Choroid plexus epithelial cell (primary cell): ENCODE results near the gene CTF1.

Experiments
- DNase-seq: peaks from one replicate; pipeline ENCODE4 v3.0.0-alpha.2; 2010; ENCODE audit warnings: low read depth
- H3K4me3 ChIP-seq: 2 replicates; pipeline ENCODE4 v1.5.1; 2011; ENCODE audit warnings: low read depth, mild to moderate bottlenecking, control low read depth, low read length, moderate library complexity
- TF ChIP-seq, protein P1 (sequence below): conservative IDR thresholded peaks from 2 replicates; pipeline ENCODE4 v1.5.1; 2011; ENCODE audit warnings: low read depth, mild to moderate bottlenecking, control low read depth, inconsistent platforms, low read length, moderate library complexity

CTF1 gene

GRCh38 chr16:30895627-30896260, 670 bp upstream of the CTF1 start:
- DNase-seq: no peak
- peak overlapping the region; percentile 68 for H3K4me3 ChIP-seq

GRCh38 chr16:30896889-30897733, 697 bp downstream of the CTF1 start:
- peak; percentile 94 for DNase-seq
- TF ChIP-seq, protein P1, sequence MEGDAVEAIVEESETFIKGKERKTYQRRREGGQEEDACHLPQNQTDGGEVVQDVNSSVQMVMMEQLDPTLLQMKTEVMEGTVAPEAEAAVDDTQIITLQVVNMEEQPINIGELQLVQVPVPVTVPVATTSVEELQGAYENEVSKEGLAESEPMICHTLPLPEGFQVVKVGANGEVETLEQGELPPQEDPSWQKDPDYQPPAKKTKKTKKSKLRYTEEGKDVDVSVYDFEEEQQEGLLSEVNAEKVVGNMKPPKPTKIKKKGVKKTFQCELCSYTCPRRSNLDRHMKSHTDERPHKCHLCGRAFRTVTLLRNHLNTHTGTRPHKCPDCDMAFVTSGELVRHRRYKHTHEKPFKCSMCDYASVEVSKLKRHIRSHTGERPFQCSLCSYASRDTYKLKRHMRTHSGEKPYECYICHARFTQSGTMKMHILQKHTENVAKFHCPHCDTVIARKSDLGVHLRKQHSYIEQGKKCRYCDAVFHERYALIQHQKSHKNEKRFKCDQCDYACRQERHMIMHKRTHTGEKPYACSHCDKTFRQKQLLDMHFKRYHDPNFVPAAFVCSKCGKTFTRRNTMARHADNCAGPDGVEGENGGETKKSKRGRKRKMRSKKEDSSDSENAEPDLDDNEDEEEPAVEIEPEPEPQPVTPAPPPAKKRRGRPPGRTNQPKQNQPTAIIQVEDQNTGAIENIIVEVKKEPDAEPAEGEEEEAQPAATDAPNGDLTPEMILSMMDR: no peak
- peak overlapping the region; percentile 68 for H3K4me3 ChIP-seq

More at GRCh38 chr16:30895627-30896260, 670 bp upstream of the CTF1 start:
- TF ChIP-seq, protein P1: no peak

DNA sequence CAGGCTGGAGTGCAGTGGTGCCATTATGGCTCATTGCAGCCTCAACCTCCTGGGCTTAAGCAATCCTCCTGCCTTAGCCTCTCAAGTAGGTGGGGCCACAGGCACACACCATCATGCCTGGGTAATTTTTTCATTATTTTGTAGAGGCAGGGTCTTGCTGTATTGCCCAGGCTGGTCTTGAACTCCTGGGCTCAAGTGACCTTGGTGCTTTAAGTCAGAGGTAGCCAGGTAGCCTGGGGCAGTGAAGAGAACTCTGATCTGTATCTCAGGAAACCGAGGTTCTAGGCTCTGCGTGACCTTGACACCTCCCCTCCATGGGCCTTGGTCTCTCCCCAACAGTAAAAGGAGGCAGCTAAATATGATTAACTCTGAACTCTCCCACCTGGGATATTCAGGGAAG, 3.4 kb downstream of the CTF1 start:
- no peak overlapping the region for H3K4me3 ChIP-seq
- TF ChIP-seq, protein P1: no peak
- DNase-seq: no peak

GRCh38 chr16:30900588-30900987, 4.2 kb downstream of the CTF1 start:
- TF ChIP-seq, protein P1: no peak
- no peak for DNase-seq
- no peak overlapping the region for H3K4me3 ChIP-seq

DNA sequence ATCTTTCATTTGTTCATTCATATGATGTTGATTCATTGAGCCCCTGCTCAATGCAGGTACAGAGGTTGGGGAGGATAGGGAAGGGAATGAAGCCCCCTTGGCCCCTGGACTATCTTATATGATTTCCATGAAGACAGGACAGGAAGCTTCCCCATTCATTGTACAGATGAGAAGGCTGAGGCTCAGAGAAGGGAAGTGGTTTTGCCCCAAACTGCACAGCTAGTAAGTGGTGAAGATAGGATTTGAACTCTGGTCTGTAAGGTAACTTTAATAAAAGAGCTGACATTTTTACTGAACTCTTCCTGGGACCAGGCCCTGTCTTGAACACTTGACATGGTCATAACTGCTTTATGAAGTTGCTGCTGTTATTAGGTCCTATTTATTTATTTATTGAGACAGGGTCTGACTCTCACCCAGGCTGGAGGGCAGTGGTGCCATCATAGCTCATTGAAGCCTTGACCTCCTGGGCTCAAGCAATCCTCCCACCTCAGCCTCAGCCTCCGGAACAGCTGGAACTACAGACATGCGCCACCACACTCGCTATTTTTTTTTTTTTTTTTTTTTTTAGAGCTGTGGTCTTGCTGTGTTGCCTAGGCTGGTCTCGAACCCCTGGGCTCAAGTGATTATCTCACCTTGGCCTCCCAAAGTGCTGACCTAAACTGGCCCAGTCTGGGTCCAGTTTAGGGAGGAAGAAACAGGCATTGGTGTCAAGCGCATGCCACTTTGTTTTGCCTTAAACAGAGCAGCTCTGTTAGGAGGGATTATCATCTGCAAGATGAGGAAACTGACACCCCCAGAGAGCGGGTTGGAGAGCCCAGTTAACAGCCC, 5.0 kb downstream of the CTF1 start:
- H3K4me3 ChIP-seq: peak overlapping the region; percentile 61
- TF ChIP-seq, protein P1: no peak
- DNase-seq: no peak

DNA sequence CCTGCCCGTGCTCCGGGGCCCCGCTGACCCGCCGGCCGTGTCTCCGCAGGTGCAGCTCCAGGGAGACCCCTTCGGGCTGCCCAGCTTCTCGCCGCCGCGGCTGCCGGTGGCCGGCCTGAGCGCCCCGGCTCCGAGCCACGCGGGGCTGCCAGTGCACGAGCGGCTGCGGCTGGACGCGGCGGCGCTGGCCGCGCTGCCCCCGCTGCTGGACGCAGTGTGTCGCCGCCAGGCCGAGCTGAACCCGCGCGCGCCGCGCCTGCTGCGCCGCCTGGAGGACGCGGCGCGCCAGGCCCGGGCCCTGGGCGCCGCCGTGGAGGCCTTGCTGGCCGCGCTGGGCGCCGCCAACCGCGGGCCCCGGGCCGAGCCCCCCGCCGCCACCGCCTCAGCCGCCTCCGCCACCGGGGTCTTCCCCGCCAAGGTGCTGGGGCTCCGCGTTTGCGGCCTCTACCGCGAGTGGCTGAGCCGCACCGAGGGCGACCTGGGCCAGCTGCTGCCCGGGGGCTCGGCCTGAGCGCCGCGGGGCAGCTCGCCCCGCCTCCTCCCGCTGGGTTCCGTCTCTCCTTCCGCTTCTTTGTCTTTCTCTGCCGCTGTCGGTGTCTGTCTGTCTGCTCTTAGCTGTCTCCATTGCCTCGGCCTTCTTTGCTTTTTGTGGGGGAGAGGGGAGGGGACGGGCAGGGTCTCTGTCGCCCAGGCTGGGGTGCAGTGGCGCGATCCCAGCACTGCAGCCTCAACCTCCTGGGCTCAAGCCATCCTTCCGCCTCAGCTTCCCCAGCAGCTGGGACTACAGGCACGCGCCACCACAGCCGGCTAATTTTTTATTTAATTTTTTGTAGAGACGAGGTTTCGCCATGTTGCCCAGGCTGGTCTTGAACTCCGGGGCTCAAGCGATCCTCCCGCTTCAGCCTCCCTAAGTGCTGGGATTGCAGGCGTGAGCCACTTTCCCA, 5.9 kb downstream of the CTF1 start:
- peak overlapping the region; percentile 61 for H3K4me3 ChIP-seq
- peak; percentile 62 for DNase-seq
- TF ChIP-seq, protein P1: no peak
